Measurements from ENCODE around the gene DENND6A. TPM values are rescaled to one million over a fixed set of nuclear protein-coding genes. Genes with fewer than 3 reads are reported as not detected.

DENND6A gene
- total and polyA plus RNA-seq, 2 of the 13 experiments (the other 11 are each of a cell fraction or from before 2014, with no cell fraction given) = 9.4 to 11.1 TPM

GRCh38 chr3:57692396-57693147 lies at the start of gene DENND6A (continued):
- no peak for TF ChIP-seq ZNF280B (CRISPR knock-in tag; IDR thresholded peaks at IDR 0.05; ENCODE audit: borderline replicate concordance)
- TF ChIP-seq ZNF891 (CRISPR knock-in tag; IDR thresholded peaks at IDR 0.05) = peak; percentile 99
- no peak for TF ChIP-seq ZNF549 (CRISPR knock-in tag; IDR thresholded peaks at IDR 0.05)
- TF ChIP-seq U2AF2 (IDR thresholded peaks at IDR 0.05; ENCODE audit: low read depth, low read length) = no peak
- no peak; the same call in 1 of the 2 replicates for TF ChIP-seq BRD4 (CRISPR knock-in tag; IDR thresholded peaks at IDR 0.05)
- TF ChIP-seq EZH2 (conservative IDR thresholded peaks at IDR 0.05; ENCODE audit: low read depth, low read length) = no peak
- TF ChIP-seq DR1 (CRISPR knock-in tag; IDR thresholded peaks at IDR 0.05) = peak; percentile 61; the same call in 1 of the 2 replicates
- peak; percentile 99 for TF ChIP-seq HINFP (CRISPR knock-in tag; IDR thresholded peaks at IDR 0.05; ENCODE audit: low read depth)
- TF ChIP-seq SATB2 (CRISPR knock-in tag; IDR thresholded peaks at IDR 0.05) = no peak
- peak; percentile 56; the same call in 1 of the 2 replicates for TF ChIP-seq ZBTB8A (CRISPR knock-in tag; IDR thresholded peaks at IDR 0.05; ENCODE audit: borderline replicate concordance, low read depth)
- peak; percentile 85 for TF ChIP-seq ZSCAN25 (CRISPR knock-in tag; IDR thresholded peaks at IDR 0.05)
- peak; percentile 78 for TF ChIP-seq GABPB1 (CRISPR knock-in tag; IDR thresholded peaks at IDR 0.05)
- 0 out of 2 replicates have a peak, but pooled peaks have one; percentile 57 for TF ChIP-seq ZNF121 (CRISPR knock-in tag; IDR thresholded peaks at IDR 0.05)
- no peak for TF ChIP-seq SOX6 (IDR thresholded peaks at IDR 0.05)
- no peak for TF ChIP-seq SOX6 (CRISPR knock-in tag; IDR thresholded peaks at IDR 0.05)
- TF ChIP-seq ZNF646 (CRISPR knock-in tag; IDR thresholded peaks at IDR 0.05) = no peak
- TF ChIP-seq RFX1 (IDR thresholded peaks at IDR 0.05) = no peak
- TF ChIP-seq ZBTB43 (CRISPR knock-in tag; conservative IDR thresholded peaks at IDR 0.05) = peak; percentile 15; the same call in 1 of the 2 replicates
- TF ChIP-seq DNMT3B (CRISPR knock-in tag; conservative IDR thresholded peaks at IDR 0.05) = no peak
- TF ChIP-seq PRMT3 (CRISPR knock-in tag; IDR thresholded peaks at IDR 0.05; ENCODE audit: borderline replicate concordance, low read depth) = peak; percentile 88; the same call in 1 of the 2 replicates
